Thymus (tissue), 11 donors: Measurements from ENCODE around the gene SELENOS. TPM values are rescaled to one million over a fixed set of nuclear protein-coding genes. Genes with fewer than 3 reads are reported as not detected.

ENCODE experiments used
- DNase-seq, 9 donors: peaks; one replicate each; pipeline ENCODE4 v3.0.0-alpha.2; 2013; ENCODE audit warnings: low spot score in 9 of 9, low read depth in 6 of 9, missing footprints in 1 of 9
- H3K27ac ChIP-seq, 2 donors: one replicate each; pipeline ENCODE4 v1.5.1; 2013; ENCODE audit warnings: control low read depth in 1 of 2, low read depth in 1 of 2, low read length in 1 of 2, mild to moderate bottlenecking in 1 of 2, moderate library complexity in 1 of 2
- H3K27me3 ChIP-seq, 2 donors: one replicate each; pipeline ENCODE4 v1.5.1; 2013; ENCODE audit warnings: low read length in 1 of 2; ENCODE audit not compliant: control insufficient read depth in 2 of 2, insufficient read depth in 1 of 2
- H3K36me3 ChIP-seq, 2 donors: one replicate each; pipeline ENCODE4 v1.5.1; 2013; ENCODE audit warnings: low read length in 1 of 2, mild to moderate bottlenecking in 1 of 2, moderate library complexity in 1 of 2; ENCODE audit not compliant: control insufficient read depth in 2 of 2, insufficient read depth in 2 of 2
- H3K4me1 ChIP-seq, 2 donors: one replicate each; pipeline ENCODE4 v1.5.1; 2013; ENCODE audit warnings: low read length in 2 of 2; ENCODE audit not compliant: control insufficient read depth in 2 of 2, insufficient read depth in 2 of 2
- H3K4me3 ChIP-seq, 2 donors: one replicate each; pipeline ENCODE4 v1.5.1; 2013; ENCODE audit warnings: low read length in 2 of 2, control low read depth in 1 of 2, mild to moderate bottlenecking in 1 of 2
- H3K9me3 ChIP-seq, 2 donors: one replicate each; pipeline ENCODE4 v1.5.1; 2013; ENCODE audit warnings: low read length in 1 of 2, mild to moderate bottlenecking in 1 of 2; ENCODE audit not compliant: control insufficient read depth in 2 of 2, insufficient read depth in 1 of 2
- WGBS: extraction: QIAGEN DNeasy Blood & Tissue Kit; methylation state at CpG from one replicate; pipeline ENCODE4 v1.1.7; 2013; 5-methylcytosine and 5-hydroxymethylcytosine counted together
- polyA plus RNA-seq: library from polyadenylated mRNA; stranded (reverse); fragments of 200-250 nt; gene quantifications from one replicate; pipeline ENCODE4 v1.2.3, GENCODE V29; 2013
- total RNA-seq: library from RNA; stranded (reverse); fragments of 120-200 nt; gene quantifications from one replicate; pipeline ENCODE4 v1.2.4, GENCODE V29; 2013
- donor health status: healthy.

Gene SELENOS
- total and polyA plus RNA-seq, 2 donors, result 26.4 to 64.5 TPM

GRCh38 chr15:101248274-101248673 is 29.0 kb downstream of the SELENOS start:
- peaks cover 3 to 21% of the 10 kb centered on the region in 2 donors for H3K27me3 ChIP-seq
- H3K9me3 ChIP-seq, result no peaks in the 10 kb centered on the region
- WGBS, result 91% methylated on average over 3 of the region's 3 CpGs
- DNase-seq, result no peak
- H3K4me1 ChIP-seq, result peaks cover 24 to 29% of the 10 kb centered on the region in 2 donors
- no peak overlapping the region for H3K27ac ChIP-seq
- H3K36me3 ChIP-seq, result no peaks in the 10 kb centered on the region
- H3K4me3 ChIP-seq, result no peak overlapping the region

- H3K4me3 ChIP-seq, result no peak overlapping the region
- H3K9me3 ChIP-seq, result no peaks in the 10 kb centered on the region
- no peak for DNase-seq
- H3K27ac ChIP-seq, result no peak overlapping the region
- H3K4me1 ChIP-seq, result peaks cover 36 to 37% of the 10 kb centered on the region in 2 donors
- H3K36me3 ChIP-seq, result no peaks in the 10 kb centered on the region
- H3K27me3 ChIP-seq, result peaks cover 0 to 9% of the 10 kb centered on the region in 2 donors
- 93% methylated on average over 10 of the region's 10 CpGs for WGBS
These were observed 30.2 kb downstream of the SELENOS start for GRCh38 chr15:101246824-101247745.

- no peak for DNase-seq
- Histone ChIP-seq H3K9me3 (no peaks in the 10 kb centered on the region), H3K27me3 (peaks cover 0 to 7% of the 10 kb centered on the region in 2 donors), H3K36me3 (no peaks in the 10 kb centered on the region), H3K4me3 (no peak overlapping the region), H3K4me1 (peaks cover 38 to 40% of the 10 kb centered on the region in 2 donors), H3K27ac (no peak overlapping the region)
- 63% methylated on average over 6 of the region's 6 CpGs for WGBS
These were observed 30.9 kb downstream of the SELENOS start for GRCh38 chr15:101246391-101246790.

GRCh38 chr15:101244889-101245668 is 32.2 kb downstream of the SELENOS start:
- Histone ChIP-seq H3K27ac (peak overlapping the region in 1 of 2 donors; percentile 36), H3K36me3 (no peaks in the 10 kb centered on the region), H3K27me3 (no peaks in the 10 kb centered on the region), H3K4me3 (no peak overlapping the region), H3K9me3 (no peaks in the 10 kb centered on the region), H3K4me1 (peaks cover 32 to 36% of the 10 kb centered on the region in 2 donors)
- DNase-seq, result no peak
- WGBS, result 97% methylated on average over 14 of the region's 14 CpGs

GRCh38 chr15:101244036-101244781 is 33.1 kb downstream of the SELENOS start:
- peak overlapping the region; percentile 71 to 73 for H3K27ac ChIP-seq
- peaks cover 34 to 43% of the 10 kb centered on the region in 2 donors for H3K4me1 ChIP-seq
- peak overlapping the region in 1 of 2 donors; percentile 2 for H3K4me3 ChIP-seq
- peak in 1 of 9 donors; percentile 69 for DNase-seq
- H3K27me3 ChIP-seq, result no peaks in the 10 kb centered on the region
- WGBS, result 14% methylated on average over 7 of the region's 7 CpGs
- no peaks in the 10 kb centered on the region for H3K36me3 ChIP-seq
- no peaks in the 10 kb centered on the region for H3K9me3 ChIP-seq

GRCh38 chr15:101243420-101243819 is 33.9 kb downstream of the SELENOS start:
- peak overlapping the region in 1 of 2 donors; percentile 21 for H3K27ac ChIP-seq
- H3K4me1 ChIP-seq, result peaks cover 34 to 44% of the 10 kb centered on the region in 2 donors
- no peaks in the 10 kb centered on the region for H3K27me3 ChIP-seq
- WGBS, result 98% methylated on average over 9 of the region's 9 CpGs
- DNase-seq, result no peak
- H3K9me3 ChIP-seq, result no peaks in the 10 kb centered on the region
- H3K36me3 ChIP-seq, result no peaks in the 10 kb centered on the region
- no peak overlapping the region for H3K4me3 ChIP-seq

- no peak for DNase-seq
These were observed 34.3 kb downstream of the SELENOS start for GRCh38 chr15:101242999-101243336.

GRCh38 chr15:101242160-101242998 is 34.9 kb downstream of the SELENOS start:
- DNase-seq, result peak in 7 of 9 donors; percentile 36 to 83 (median 50)
- Histone ChIP-seq H3K4me1 (peaks cover 34 to 44% of the 10 kb centered on the region in 2 donors), H3K4me3 (peak overlapping the region in 1 of 2 donors; percentile 23), H3K27ac (peak overlapping the region; percentile 49 to 68), H3K27me3 (no peaks in the 10 kb centered on the region), H3K9me3 (no peaks in the 10 kb centered on the region), H3K36me3 (no peaks in the 10 kb centered on the region)
- WGBS, result 23% methylated on average over 12 of the region's 12 CpGs

More at GRCh38 chr15:101242999-101243336, 34.3 kb downstream of the SELENOS start:
- Histone ChIP-seq H3K27ac (peak overlapping the region in 1 of 2 donors; percentile 68), H3K27me3 (no peaks in the 10 kb centered on the region), H3K4me3 (no peak overlapping the region), H3K4me1 (peaks cover 34 to 44% of the 10 kb centered on the region in 2 donors), H3K36me3 (no peaks in the 10 kb centered on the region), H3K9me3 (no peaks in the 10 kb centered on the region)
- 76% methylated on average over 6 of the region's 6 CpGs for WGBS
